Spleen (tissue), 11 donors: ENCODE results near the gene SSPN. TPM values are rescaled to one million over a fixed set of nuclear protein-coding genes. Genes with fewer than 3 reads are reported as not detected.

Source experiments
- DNase-seq: peaks from one replicate; pipeline ENCODE4 v3.0.0-alpha.2; 2020
- H3K27ac ChIP-seq, 8 donors: fragments of 200-600 bp; sonication (generic) in 7 of 8; 1 replicate in 4 of 8; 2 replicates in 4 of 8; pipeline versions ENCODE4 v1.5.0 to v1.8.0; 2016 to 2021; ENCODE audit warnings: inconsistent platforms in 4 of 8, mild to moderate bottlenecking in 4 of 8, moderate library complexity in 1 of 8
- H3K27me3 ChIP-seq, 7 donors: fragments of 200-600 bp; sonication (generic) in 6 of 7; replicated peaks in 1 of 7; 1 replicate in 4 of 7; 2 replicates in 3 of 7; pipeline versions ENCODE4 v1.5.0 to v1.8.0; 2016 to 2021; ENCODE audit warnings: inconsistent platforms in 3 of 7, mild to moderate bottlenecking in 1 of 7
- H3K36me3 ChIP-seq, 6 donors: fragments of 200-600 bp; sonication (generic) in 5 of 6; 1 replicate in 4 of 6; 2 replicates in 2 of 6; pipeline versions ENCODE4 v1.5.0 to v1.8.0; 2016 to 2021; ENCODE audit warnings: inconsistent platforms in 2 of 6
- H3K4me1 ChIP-seq, 6 donors: fragments of 200-600 bp; sonication (generic) in 5 of 6; 1 replicate in 3 of 6; 2 replicates in 3 of 6; pipeline versions ENCODE4 v1.5.0 to v1.8.0; 2016 to 2021; ENCODE audit warnings: inconsistent platforms in 3 of 6
- H3K4me3 ChIP-seq, 8 donors: fragments of 200-600 bp; sonication (generic) in 7 of 8; 1 replicate in 4 of 8; 2 replicates in 4 of 8; pipeline versions ENCODE4 v1.5.0 to v1.8.0; 2016 to 2021; ENCODE audit warnings: inconsistent platforms in 4 of 8, mild to moderate bottlenecking in 4 of 8, moderate library complexity in 2 of 8
- H3K9me3 ChIP-seq, 8 donors: fragments of 200-600 bp; sonication (generic) in 7 of 8; 1 replicate in 4 of 8; 2 replicates in 4 of 8; pipeline versions ENCODE4 v1.5.0 to v1.8.0; 2016 to 2021; ENCODE audit warnings: inconsistent platforms in 4 of 8
- POLR2A ChIP-seq, 3 donors: fragments of 450-650 bp; IDR thresholded peaks; one replicate each; pipeline ENCODE4 v1.5.1; 2017; ENCODE audit warnings: antibody characterized with exemption in 3 of 3, mild to moderate bottlenecking in 1 of 3
- POLR2AphosphoS5 ChIP-seq, 3 donors: sonication (generic); formaldehyde crosslinking; IDR thresholded peaks; one replicate each; pipeline ENCODE4 v1.5.1; 2017; ENCODE audit warnings: antibody characterized with exemption in 3 of 3
- WGBS, 5 donors: extraction: QIAGEN DNeasy Blood & Tissue Kit in 3 of 5; methylation state at CpG; one replicate each; pipeline versions ENCODE4 v1.1.5 to v1.1.7; 2013 to 2018; 5-methylcytosine and 5-hydroxymethylcytosine counted together
- intact Hi-C: fragments of 100-400 bp; cut with DNase I; formaldehyde crosslinking; loops from one replicate; pipeline ENCODE4 v1.15.0; 2023; ENCODE audit warnings: low total_unique reads
- polyA plus RNA-seq, 3 donors: library from polyadenylated mRNA; stranded (reverse); fragments of 200-250 nt; gene quantifications; one replicate each; pipeline ENCODE4 v1.2.1, GENCODE V29; 2013
- total RNA-seq, 7 donors: library from RNA; depleted of rRNA in 3 of 7; stranded (reverse); fragments of >200 nt in 3 of 7; fragmentation: NEBNext Ultra II Directional in 4 of 7; extraction: Animal tissue kit (Norgen Biotek cat#: 25700) in 4 of 7; gene quantifications; one replicate each; pipeline versions ENCODE4 v1.1.0 to v1.2.1, GENCODE V29; 2016 to 2021
- TF ChIP-seq, protein P1 (sequence below), 11 experiments: fragments of 200-600 bp in 7 of 11; fragments of 450-650 bp in 4 of 11; sonication (generic) in 4 of 11; IDR thresholded peaks in 8 of 11; conservative IDR thresholded peaks in 3 of 11; 1 replicate in 7 of 11; 2 replicates in 4 of 11; pipeline versions ENCODE4 v1.4.0 to v1.8.0; 2016 to 2021; ENCODE audit warnings: antibody characterized with exemption in 11 of 11, inconsistent platforms in 4 of 11, mild to moderate bottlenecking in 1 of 11
- donor health status: healthy with polysubstance abuse.
- donor health status: DM: no; HTN: no; CAD: no; lungs with moderate emphysema.
- donor health status: DM: no; HTN: no; CAD: no.
- donor health status: Bipolar disorder and iron deficiency.
- donor health status: healthy.
- donor health status: DM: no; HTN: no; CAD: no.
- donor health status: DM: yes; HTN: yes; CAD: no.

SSPN gene
- total and polyA plus RNA-seq, 10 donors = 2.7 to 46.6 (median 10.6) TPM

DNA sequence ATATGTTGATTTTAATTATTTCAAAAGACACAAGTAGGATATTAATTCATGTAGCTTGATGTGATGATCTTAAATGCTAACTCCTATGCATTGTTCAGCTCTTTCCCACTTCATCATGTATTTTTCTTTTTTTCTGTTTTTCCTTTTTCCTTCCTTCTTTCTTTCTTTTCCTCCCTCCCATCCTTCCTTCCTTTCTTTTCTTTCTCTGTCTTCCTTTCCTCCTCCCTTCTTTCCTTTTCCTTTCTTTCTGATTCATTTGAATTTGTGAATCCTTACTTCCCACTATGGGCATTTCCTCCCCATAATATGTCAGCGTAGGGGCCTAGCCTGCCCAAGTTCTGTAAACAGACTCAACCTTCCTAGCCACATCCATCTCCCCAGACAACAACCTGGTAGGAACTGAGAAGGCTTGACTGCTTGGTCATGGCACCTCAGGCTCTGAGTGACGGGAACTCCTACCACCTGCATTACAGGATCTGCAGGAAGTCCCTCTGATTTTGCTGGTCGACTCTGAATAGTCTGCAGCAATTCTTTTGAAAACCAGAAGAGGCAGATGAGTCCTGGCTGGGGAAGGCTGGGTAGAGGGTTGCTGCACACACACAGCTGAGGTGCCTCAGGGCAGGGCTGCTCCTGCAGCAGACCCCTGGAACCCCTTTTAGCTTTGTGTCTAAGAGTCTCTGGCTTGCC is 37.2 kb upstream of the SSPN start:
- 56 to 67% (median 62%) methylated on average over 3 of the region's 3 CpGs for WGBS, 5 donors
- no peak for DNase-seq
- H3K27ac ChIP-seq = peak overlapping the region in 7 of 8 donors; percentile 5 to 87 (median 76)
- no peaks in the 10 kb centered on the region for H3K27me3 ChIP-seq
- H3K36me3 ChIP-seq = no peaks in the 10 kb centered on the region
- peaks cover 0 to 51% (median 18%) of the 10 kb centered on the region in 6 donors for H3K4me1 ChIP-seq
- H3K9me3 ChIP-seq = no peaks in the 10 kb centered on the region
- intact Hi-C loops = no loop called here
- peak in 1 of 3 donors; percentile 23 for TF ChIP-seq POLR2AphosphoS5 (IDR thresholded peaks at IDR 0.05)
- no peak for TF ChIP-seq POLR2A (IDR thresholded peaks at IDR 0.05)
- TF ChIP-seq, protein P1, sequence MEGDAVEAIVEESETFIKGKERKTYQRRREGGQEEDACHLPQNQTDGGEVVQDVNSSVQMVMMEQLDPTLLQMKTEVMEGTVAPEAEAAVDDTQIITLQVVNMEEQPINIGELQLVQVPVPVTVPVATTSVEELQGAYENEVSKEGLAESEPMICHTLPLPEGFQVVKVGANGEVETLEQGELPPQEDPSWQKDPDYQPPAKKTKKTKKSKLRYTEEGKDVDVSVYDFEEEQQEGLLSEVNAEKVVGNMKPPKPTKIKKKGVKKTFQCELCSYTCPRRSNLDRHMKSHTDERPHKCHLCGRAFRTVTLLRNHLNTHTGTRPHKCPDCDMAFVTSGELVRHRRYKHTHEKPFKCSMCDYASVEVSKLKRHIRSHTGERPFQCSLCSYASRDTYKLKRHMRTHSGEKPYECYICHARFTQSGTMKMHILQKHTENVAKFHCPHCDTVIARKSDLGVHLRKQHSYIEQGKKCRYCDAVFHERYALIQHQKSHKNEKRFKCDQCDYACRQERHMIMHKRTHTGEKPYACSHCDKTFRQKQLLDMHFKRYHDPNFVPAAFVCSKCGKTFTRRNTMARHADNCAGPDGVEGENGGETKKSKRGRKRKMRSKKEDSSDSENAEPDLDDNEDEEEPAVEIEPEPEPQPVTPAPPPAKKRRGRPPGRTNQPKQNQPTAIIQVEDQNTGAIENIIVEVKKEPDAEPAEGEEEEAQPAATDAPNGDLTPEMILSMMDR (IDR thresholded peaks at IDR 0.05 in 8 of 11, conservative IDR thresholded peaks at IDR 0.05 in 3 of 11) = peak in 2 of 11 experiments; percentile 17 to 18
- H3K4me3 ChIP-seq = no peak overlapping the region

DNA sequence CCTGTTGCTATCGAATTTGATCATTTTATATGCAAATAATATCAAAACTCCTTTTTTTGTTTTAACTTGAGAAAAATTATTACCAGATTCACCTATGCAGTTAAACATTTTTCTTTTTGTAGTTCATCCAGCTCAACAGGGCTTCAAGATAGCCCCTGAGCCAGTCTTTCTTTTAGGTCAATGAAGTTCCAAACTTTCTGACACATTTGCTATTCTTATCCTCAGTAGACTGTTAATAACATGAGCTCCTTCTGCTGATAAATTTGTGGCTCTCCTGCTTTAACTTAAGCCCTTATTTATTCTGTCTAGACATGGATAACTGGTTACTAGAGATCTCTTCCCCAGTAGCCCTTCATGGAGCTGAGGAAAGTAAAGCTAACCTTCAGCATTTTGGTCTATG is 33.2 kb upstream of the SSPN start:
- H3K27me3 ChIP-seq = no peaks in the 10 kb centered on the region
- intact Hi-C loops = no loop called here
- H3K4me1 ChIP-seq = peaks cover 0 to 22% (median 8%) of the 10 kb centered on the region in 6 donors
- peak overlapping the region in 1 of 8 donors; percentile 18 for H3K27ac ChIP-seq
- TF ChIP-seq POLR2A (IDR thresholded peaks at IDR 0.05) (no peak), POLR2AphosphoS5 (IDR thresholded peaks at IDR 0.05) (no peak)
- TF ChIP-seq, protein P1 (IDR thresholded peaks at IDR 0.05 in 8 of 11, conservative IDR thresholded peaks at IDR 0.05 in 3 of 11) = no peak
- no peaks in the 10 kb centered on the region for H3K36me3 ChIP-seq
- WGBS, 5 donors = 69 to 87% (median 75%) methylated on average over 1 of the region's 1 CpG
- H3K9me3 ChIP-seq = no peaks in the 10 kb centered on the region
- DNase-seq = no peak
- no peak overlapping the region for H3K4me3 ChIP-seq

DNA sequence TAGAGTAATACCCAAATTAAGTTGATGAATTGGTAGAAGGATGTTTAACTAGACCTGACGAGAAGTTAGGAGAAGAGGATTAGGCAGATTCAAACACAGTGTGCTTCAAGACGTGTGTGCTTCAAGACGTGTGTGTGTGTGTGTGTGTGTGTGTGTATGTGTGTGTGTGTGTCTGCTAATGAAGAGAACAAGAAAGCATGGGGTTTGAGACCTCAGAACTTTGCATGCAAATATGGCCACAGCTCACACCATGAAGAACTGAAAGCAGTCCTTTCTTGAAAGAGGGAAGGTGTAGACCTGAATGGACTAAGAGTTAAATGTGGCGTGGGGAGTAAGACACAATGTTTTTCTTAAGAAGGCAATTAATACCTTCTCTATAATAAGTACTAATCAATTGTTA is 32.5 kb upstream of the SSPN start:
- H3K36me3 ChIP-seq = no peaks in the 10 kb centered on the region
- H3K4me3 ChIP-seq = no peak overlapping the region
- H3K27ac ChIP-seq = peak overlapping the region in 3 of 8 donors; percentile 28 to 40 (median 36)
- H3K27me3 ChIP-seq = no peaks in the 10 kb centered on the region
- intact Hi-C loops = no loop called here
- H3K9me3 ChIP-seq = no peaks in the 10 kb centered on the region
- H3K4me1 ChIP-seq = peaks cover 0 to 15% (median 5%) of the 10 kb centered on the region in 6 donors
- TF ChIP-seq POLR2AphosphoS5 (IDR thresholded peaks at IDR 0.05) (no peak), POLR2A (IDR thresholded peaks at IDR 0.05) (no peak)
- TF ChIP-seq, protein P1 (IDR thresholded peaks at IDR 0.05 in 8 of 11, conservative IDR thresholded peaks at IDR 0.05 in 3 of 11) = no peak
- WGBS, 5 donors = 57 to 79% (median 67%) methylated on average over 4 of the region's 4 CpGs
- DNase-seq = no peak

DNA sequence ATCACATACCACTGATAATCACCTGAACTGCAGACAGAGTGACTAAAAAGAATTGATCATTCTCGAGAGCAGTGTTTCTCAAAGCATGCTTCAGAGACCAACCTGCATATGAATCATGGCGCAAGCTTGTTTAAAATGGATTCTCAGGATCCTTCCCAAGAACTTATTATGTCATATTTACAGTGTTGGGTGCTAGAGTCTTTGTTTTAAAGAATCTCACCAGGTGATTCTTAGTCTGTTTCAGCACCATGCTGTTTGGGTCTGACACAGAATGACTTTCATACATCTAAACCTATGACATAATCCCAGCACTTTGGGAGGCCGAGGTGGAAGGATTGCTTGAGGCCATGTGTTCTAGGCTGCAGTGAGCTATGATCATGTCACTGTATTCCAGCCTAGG is 31.3 kb upstream of the SSPN start:
- Histone ChIP-seq H3K4me1 (peaks cover 0 to 3% (median 0%) of the 10 kb centered on the region in 6 donors), H3K4me3 (no peak overlapping the region), H3K36me3 (no peaks in the 10 kb centered on the region), H3K9me3 (no peaks in the 10 kb centered on the region), H3K27ac (no peak overlapping the region), H3K27me3 (no peaks in the 10 kb centered on the region)
- TF ChIP-seq, protein P1 (IDR thresholded peaks at IDR 0.05 in 8 of 11, conservative IDR thresholded peaks at IDR 0.05 in 3 of 11) = no peak
- TF ChIP-seq POLR2AphosphoS5 (IDR thresholded peaks at IDR 0.05) (no peak), POLR2A (IDR thresholded peaks at IDR 0.05) (no peak)
- 58 to 91% (median 75%) methylated on average over 3 of the region's 3 CpGs for WGBS, 5 donors
- intact Hi-C loops = no loop called here
- no peak for DNase-seq
